Gastroesophageal sphincter (tissue), 4 donors: ENCODE results near the gene C2CD2. TPM values are rescaled to one million over a fixed set of nuclear protein-coding genes. Genes with fewer than 3 reads are reported as not detected.

Experiments
- ATAC-seq: fragments of 150-250 bp; one replicate; pipeline ENCODE4 v1.9.1; 2016; ENCODE audit warnings: mild to moderate bottlenecking, moderate library complexity
- H3K27ac ChIP-seq, 4 donors: fragments of 200-600 bp; sonication (generic) in 3 of 4; 1 replicate in 3 of 4; 2 replicates in 1 of 4; pipeline ENCODE4 v1.5.1; 2016 to 2019
- H3K27me3 ChIP-seq: fragments of 200-600 bp; sonication (generic); one replicate; pipeline ENCODE4 v1.5.1; 2019
- H3K36me3 ChIP-seq, 2 donors: fragments of 200-600 bp; sonication (generic); one replicate each; pipeline ENCODE4 v1.5.1; 2019; ENCODE audit warnings: control low read depth in 1 of 2
- H3K4me1 ChIP-seq, 3 donors: fragments of 200-600 bp; sonication (generic); 1 replicate in 2 of 3; 2 replicates in 1 of 3; pipeline ENCODE4 v1.5.1; 2016 to 2019; ENCODE audit warnings: control low read depth in 2 of 3
- H3K4me3 ChIP-seq, 2 donors: fragments of 200-600 bp; sonication (generic); one replicate each; pipeline ENCODE4 v1.5.1; 2019; ENCODE audit warnings: mild to moderate bottlenecking in 1 of 2, moderate library complexity in 1 of 2
- H3K9me3 ChIP-seq, 3 donors: fragments of 200-600 bp; sonication (generic); one replicate each; pipeline ENCODE4 v1.5.1; 2017 to 2019; ENCODE audit warnings: control low read depth in 2 of 3
- CTCF ChIP-seq, 4 experiments: fragments of 200-600 bp in 2 of 4; fragments of 450-650 bp in 2 of 4; sonication (generic) in 1 of 4; IDR thresholded peaks; one replicate each; pipeline ENCODE4 v1.5.1; 2017 to 2019; ENCODE audit warnings: antibody characterized with exemption in 4 of 4, mild to moderate bottlenecking in 2 of 4, moderate library complexity in 2 of 4
- EP300 ChIP-seq: sonication (generic); formaldehyde crosslinking; IDR thresholded peaks from one replicate; pipeline ENCODE4 v1.6.1; 2017; ENCODE audit warnings: antibody characterized with exemption, mild to moderate bottlenecking
- POLR2A ChIP-seq, 2 donors: fragments of 450-650 bp; IDR thresholded peaks; one replicate each; pipeline ENCODE4 v1.6.1; 2017; ENCODE audit warnings: antibody characterized with exemption in 2 of 2, mild to moderate bottlenecking in 2 of 2, moderate library complexity in 1 of 2
- POLR2AphosphoS5 ChIP-seq: sonication (generic); formaldehyde crosslinking; IDR thresholded peaks from one replicate; pipeline ENCODE4 v1.6.1; 2017; ENCODE audit warnings: antibody characterized with exemption
- WGBS, 2 donors: methylation state at CpG; one replicate each; pipeline ENCODE4 v1.1.5; 2018; ENCODE audit warnings: low coverage in 1 of 2; 5-methylcytosine and 5-hydroxymethylcytosine counted together
- total RNA-seq, 4 donors: library from RNA; depleted of rRNA; stranded (reverse); fragments of >200 nt; gene quantifications; one replicate each; pipeline ENCODE4 v1.1.0, GENCODE V29; 2016

Gene C2CD2
- total RNA-seq, 4 donors from 2014 or later, result 15.6 to 38.9 (median 18.7) TPM

- no peak for ATAC-seq
- H3K36me3 ChIP-seq, result no peaks in the 10 kb centered on the region
- 90% methylated on average over 10 of the region's 10 CpGs; no CpG with 5 or more reads in 1 of the 2 donors for WGBS, 2 donors
- no peak overlapping the region for H3K4me3 ChIP-seq
- H3K27ac ChIP-seq, result no peak overlapping the region
- H3K27me3 ChIP-seq, result peaks cover 9% of the 10 kb centered on the region
- TF ChIP-seq CTCF (IDR thresholded peaks at IDR 0.05), result no peak
- TF ChIP-seq POLR2AphosphoS5, result no peak
- TF ChIP-seq POLR2A (IDR thresholded peaks at IDR 0.05), result no peak
- TF ChIP-seq EP300, result no peak
- H3K4me1 ChIP-seq, result no peaks in the 10 kb centered on the region
- H3K9me3 ChIP-seq, result no peaks in the 10 kb centered on the region
Measured at GRCh38 chr21:41965461-41966013, 11.7 kb upstream of the C2CD2 start.

- TF ChIP-seq POLR2A (IDR thresholded peaks at IDR 0.05), result no peak
- no peak for TF ChIP-seq CTCF (IDR thresholded peaks at IDR 0.05)
- TF ChIP-seq POLR2AphosphoS5, result no peak
- no peak for TF ChIP-seq EP300
- ATAC-seq, result no peak
- peaks cover 9% of the 10 kb centered on the region for H3K27me3 ChIP-seq
- H3K4me1 ChIP-seq, result no peaks in the 10 kb centered on the region
- no peak overlapping the region for H3K27ac ChIP-seq
- WGBS, 2 donors, result 71% methylated on average over 3 to 5 of the region's 5 CpGs
- H3K4me3 ChIP-seq, result no peak overlapping the region
- H3K9me3 ChIP-seq, result no peaks in the 10 kb centered on the region
- no peaks in the 10 kb centered on the region for H3K36me3 ChIP-seq
Measured at GRCh38 chr21:41965045-41965444, 11.2 kb upstream of the C2CD2 start.

- H3K36me3 ChIP-seq, result no peaks in the 10 kb centered on the region
- 53% methylated on average over 5 of the region's 8 CpGs; no CpG with 5 or more reads in 1 of the 2 donors for WGBS, 2 donors
- H3K4me1 ChIP-seq, result no peaks in the 10 kb centered on the region
- H3K27ac ChIP-seq, result no peak overlapping the region
- peaks cover 9% of the 10 kb centered on the region for H3K27me3 ChIP-seq
- no peak for TF ChIP-seq CTCF (IDR thresholded peaks at IDR 0.05)
- H3K4me3 ChIP-seq, result no peak overlapping the region
- ATAC-seq, result no peak
- H3K9me3 ChIP-seq, result no peaks in the 10 kb centered on the region
Measured at GRCh38 chr21:41964171-41964570, 10.4 kb upstream of the C2CD2 start.

- no peak overlapping the region for H3K27ac ChIP-seq
- H3K36me3 ChIP-seq, result no peaks in the 10 kb centered on the region
- no peaks in the 10 kb centered on the region for H3K9me3 ChIP-seq
- 75 to 89% methylated on average over 9 to 11 of the region's 11 CpGs for WGBS, 2 donors
- no peak overlapping the region for H3K4me3 ChIP-seq
- no peak for TF ChIP-seq POLR2AphosphoS5
- no peak for TF ChIP-seq POLR2A (IDR thresholded peaks at IDR 0.05)
- no peak for TF ChIP-seq EP300
- no peak for TF ChIP-seq CTCF (IDR thresholded peaks at IDR 0.05)
- H3K27me3 ChIP-seq, result peaks cover 9% of the 10 kb centered on the region
- peaks cover 0 to 13% (median 9%) of the 10 kb centered on the region in 3 donors for H3K4me1 ChIP-seq
- no peak for ATAC-seq
Measured at GRCh38 chr21:41962425-41962966, 8.7 kb upstream of the C2CD2 start.

GRCh38 chr21:41961753-41962152 lies 7.9 kb upstream of the C2CD2 start:
- H3K4me3 ChIP-seq, result no peak overlapping the region
- ATAC-seq, result no peak
- H3K27me3 ChIP-seq, result peaks cover 9% of the 10 kb centered on the region
- H3K36me3 ChIP-seq, result no peaks in the 10 kb centered on the region
- H3K27ac ChIP-seq, result no peak overlapping the region
- H3K9me3 ChIP-seq, result no peaks in the 10 kb centered on the region
- no peak for TF ChIP-seq POLR2A (IDR thresholded peaks at IDR 0.05)
- TF ChIP-seq POLR2AphosphoS5, result no peak
- TF ChIP-seq EP300, result no peak
- TF ChIP-seq CTCF (IDR thresholded peaks at IDR 0.05), result no peak
- WGBS, 2 donors, result 86% methylated on average over 3 of the region's 8 CpGs; no CpG with 5 or more reads in 1 of the 2 donors
- peaks cover 0 to 20% (median 9%) of the 10 kb centered on the region in 3 donors for H3K4me1 ChIP-seq
